CD14-positive monocyte (primary cell): ENCODE data around the gene SECISBP2L. TPM values are rescaled to one million over a fixed set of nuclear protein-coding genes. Genes with fewer than 3 reads are reported as not detected.
"Not testable (repeated sequence)": the region's sequence is repeated elsewhere in the genome, so short reads cannot be mapped to it uniquely, and the experiment has no call there.

Experiments
- DNase-seq, 3 donors: peaks; one replicate each; pipeline ENCODE4 v3.0.0-alpha.2; 2011 to 2022
- H2AFZ ChIP-seq: 2 replicates; pipeline ENCODE4 v1.6.0; 2012; ENCODE audit warnings: mild to moderate bottlenecking, low read depth, low read length, inconsistent platforms; ENCODE audit not compliant: insufficient read depth, poor library complexity, severe bottlenecking
- H3K27ac ChIP-seq, 2 donors: 1 replicate in 1 of 2; 2 replicates in 1 of 2; pipeline ENCODE4 v1.5.1; 2012 to 2013; ENCODE audit warnings: low read length in 2 of 2, control low read depth in 1 of 2, inconsistent platforms in 1 of 2, low read depth in 1 of 2, mild to moderate bottlenecking in 1 of 2
- H3K27me3 ChIP-seq, 2 donors: one replicate each; pipeline versions ENCODE4 v1.6.0 to v1.6.1; 2011 to 2013; ENCODE audit warnings: low read length in 2 of 2; ENCODE audit not compliant: control insufficient read depth in 2 of 2, insufficient read depth in 2 of 2
- H3K36me3 ChIP-seq, 2 donors: replicated peaks in 1 of 2; 1 replicate in 1 of 2; 2 replicates in 1 of 2; pipeline versions ENCODE4 v1.5.1 to v1.6.1; 2012 to 2013; ENCODE audit warnings: low read length in 2 of 2, control low read depth in 1 of 2, inconsistent platforms in 1 of 2, mild to moderate bottlenecking in 1 of 2; ENCODE audit not compliant: insufficient read depth in 2 of 2, control insufficient read depth in 1 of 2
- H3K4me1 ChIP-seq, 2 donors: 1 replicate in 1 of 2; 2 replicates in 1 of 2; pipeline versions ENCODE4 v1.5.1 to v1.6.1; 2012 to 2013; ENCODE audit warnings: low read length in 2 of 2, control low read depth in 1 of 2, inconsistent platforms in 1 of 2, mild to moderate bottlenecking in 1 of 2, moderate library complexity in 1 of 2; ENCODE audit not compliant: insufficient read depth in 2 of 2, control insufficient read depth in 1 of 2
- H3K4me2 ChIP-seq: replicated peaks from 2 replicates; pipeline ENCODE3; 2012; ENCODE audit warnings: low read length, moderate library complexity, mild to moderate bottlenecking; ENCODE audit not compliant: poor library complexity, severe bottlenecking; ENCODE audit errors: extremely low read depth
- H3K4me3 ChIP-seq, 3 experiments: fragments of 200-600 bp in 1 of 3; sonication (generic) in 1 of 3; replicated peaks in 1 of 3; 1 replicate in 2 of 3; 2 replicates in 1 of 3; pipeline ENCODE4 v1.5.1; 2011 to 2013; ENCODE audit warnings: low read length in 3 of 3, mild to moderate bottlenecking in 3 of 3, control low read depth in 2 of 3, low read depth in 2 of 3, inconsistent platforms in 1 of 3, moderate library complexity in 1 of 3
- H3K79me2 ChIP-seq: 2 replicates; pipeline ENCODE4 v1.6.0; 2012; ENCODE audit warnings: mild to moderate bottlenecking, control low read depth, inconsistent platforms, low read length, moderate library complexity; ENCODE audit not compliant: insufficient read depth
- H3K9ac ChIP-seq: 2 replicates; pipeline ENCODE4 v1.6.0; 2017; ENCODE audit warnings: low read length, mild to moderate bottlenecking; ENCODE audit not compliant: insufficient read depth, poor library complexity, severe bottlenecking
- H3K9me3 ChIP-seq, 2 donors: replicated peaks in 1 of 2; 1 replicate in 1 of 2; 2 replicates in 1 of 2; pipeline versions ENCODE4 v1.5.1 to v1.6.1; 2012 to 2013; ENCODE audit warnings: low read length in 2 of 2, control low read depth in 1 of 2; ENCODE audit not compliant: control insufficient read depth in 1 of 2, insufficient read depth in 1 of 2
- H4K20me1 ChIP-seq: 2 replicates; pipeline ENCODE4 v1.6.0; 2012; ENCODE audit warnings: mild to moderate bottlenecking, low read length, control low read depth, moderate library complexity; ENCODE audit not compliant: insufficient read depth
- H3K27ac Mint-ChIP-seq, 7 donors: one replicate each; pipeline ENCODE4 v1.8.0; 2020; ENCODE audit warnings: mild to moderate bottlenecking in 7 of 7, mixed read lengths in 7 of 7, moderate library complexity in 6 of 7, inconsistent platforms in 2 of 7
- H3K27me3 Mint-ChIP-seq, 3 donors: one replicate each; pipeline ENCODE4 v1.8.0; 2021 to 2022; ENCODE audit warnings: low read depth in 3 of 3, mild to moderate bottlenecking in 3 of 3, mixed read lengths in 3 of 3, moderate library complexity in 3 of 3, inconsistent platforms in 1 of 3
- H3K36me3 Mint-ChIP-seq, 2 donors: one replicate each; pipeline ENCODE4 v1.8.0; 2020; ENCODE audit warnings: mixed read lengths in 2 of 2, inconsistent platforms in 1 of 2, mild to moderate bottlenecking in 1 of 2
- H3K4me1 Mint-ChIP-seq: one replicate; pipeline ENCODE4 v1.8.0; 2020; ENCODE audit warnings: mild to moderate bottlenecking, mixed read lengths
- H3K4me3 Mint-ChIP-seq, 2 donors: one replicate each; pipeline ENCODE4 v1.8.0; 2020; ENCODE audit warnings: mild to moderate bottlenecking in 2 of 2, mixed read lengths in 2 of 2, moderate library complexity in 1 of 2
- H3K9me3 Mint-ChIP-seq, 7 donors: one replicate each; pipeline ENCODE4 v1.8.0; 2020 to 2022; ENCODE audit warnings: mixed read lengths in 7 of 7, mild to moderate bottlenecking in 6 of 7, moderate library complexity in 6 of 7, inconsistent platforms in 2 of 7
- WGBS: methylation state at CpG from one replicate; pipeline ENCODE4 v1.1.5; 2013; ENCODE audit warnings: missing lambda C conversion rate; ENCODE audit not compliant: insufficient coverage; 5-methylcytosine and 5-hydroxymethylcytosine counted together
- intact Hi-C, 2 donors: fragments of 100-400 bp; cut with micrococcal nuclease; formaldehyde crosslinking; loops; one replicate each; pipeline versions ENCODE4 v1.15.0 to v1.15.1; 2023
- polyA plus RNA-seq, 3 donors: library from polyadenylated mRNA; depleted of rRNA in 1 of 3; unstranded in 2 of 3; stranded (reverse) in 1 of 3; fragments of 300-500 nt in 2 of 3; fragments of >200 nt in 1 of 3; fragmentation: Illumina TruSeq in 2 of 3; gene quantifications; 1 replicate in 2 of 3; 2 replicates in 1 of 3; pipeline ENCODE4 v1.2.3, GENCODE V29; 2012 to 2021
- TF ChIP-seq, protein P1 (sequence below): fragments of 200-600 bp; IDR thresholded peaks from one replicate; pipeline ENCODE4 v1.8.0; 2022; ENCODE audit warnings: antibody characterized with exemption, mild to moderate bottlenecking

Gene SECISBP2L
- polyA plus RNA-seq, 3 donors = 5.0 to 19.8 (median 9.5) TPM

DNA sequence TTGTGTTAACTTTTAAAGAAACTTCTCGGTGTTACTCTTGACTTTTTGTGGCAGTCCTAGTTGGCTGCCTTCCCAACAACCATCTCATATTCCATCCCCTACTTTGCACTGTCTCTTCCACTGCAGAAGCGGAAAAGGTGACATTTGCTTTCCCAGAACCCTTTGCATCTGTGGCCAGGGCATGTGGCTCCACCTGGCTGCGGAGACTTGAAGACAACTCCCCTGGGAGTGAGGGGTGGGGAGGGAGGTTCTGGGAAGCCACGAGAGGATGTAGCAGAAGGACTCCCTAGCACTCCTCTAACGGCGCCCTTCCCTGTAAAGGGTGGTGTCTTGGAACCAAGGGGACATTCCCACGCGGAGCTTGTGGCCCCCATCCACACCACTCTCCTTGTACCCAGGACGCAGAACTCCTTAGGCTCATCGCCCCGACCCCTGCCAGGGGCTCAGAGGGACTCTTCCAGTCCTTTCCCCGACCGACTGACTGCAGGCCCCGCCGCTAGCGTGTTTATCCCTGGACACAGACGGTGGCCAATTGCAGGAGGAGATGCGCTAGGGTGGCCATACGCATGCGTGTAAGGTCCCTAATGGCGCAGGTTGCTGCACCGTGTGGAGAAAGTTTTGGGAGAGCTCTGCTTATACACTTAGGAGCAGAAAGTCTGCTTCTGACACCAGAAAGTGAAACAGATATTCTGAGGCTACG, 33.2 kb upstream of the SECISBP2L start:
- H3K9ac ChIP-seq = no peak overlapping the region
- Mint-ChIP-seq H3K9me3 (peaks cover 0 to 4% (median 2%) of the 10 kb centered on the region in 7 donors), H3K36me3 (no peaks in the 10 kb centered on the region), H3K27ac (peak overlapping the region in 1 of 7 donors; percentile 6), H3K4me1 (no peaks in the 10 kb centered on the region), H3K4me3 (no peak overlapping the region), H3K27me3 (peaks cover 0 to 2% (median 1%) of the 10 kb centered on the region in 3 donors)
- no peaks in the 10 kb centered on the region for H3K9me3 ChIP-seq
- H4K20me1 ChIP-seq = no peaks in the 10 kb centered on the region
- H3K4me3 ChIP-seq = no peak overlapping the region
- H3K27me3 ChIP-seq = no peaks in the 10 kb centered on the region
- H3K36me3 ChIP-seq = no peaks in the 10 kb centered on the region
- over 99% methylated on average over 14 of the region's 23 CpGs for WGBS
- no peak overlapping the region for H3K27ac ChIP-seq
- H3K4me2 ChIP-seq = no peak overlapping the region
- H2AFZ ChIP-seq = no peak overlapping the region
- no peaks in the 10 kb centered on the region for H3K79me2 ChIP-seq
- TF ChIP-seq, protein P1, sequence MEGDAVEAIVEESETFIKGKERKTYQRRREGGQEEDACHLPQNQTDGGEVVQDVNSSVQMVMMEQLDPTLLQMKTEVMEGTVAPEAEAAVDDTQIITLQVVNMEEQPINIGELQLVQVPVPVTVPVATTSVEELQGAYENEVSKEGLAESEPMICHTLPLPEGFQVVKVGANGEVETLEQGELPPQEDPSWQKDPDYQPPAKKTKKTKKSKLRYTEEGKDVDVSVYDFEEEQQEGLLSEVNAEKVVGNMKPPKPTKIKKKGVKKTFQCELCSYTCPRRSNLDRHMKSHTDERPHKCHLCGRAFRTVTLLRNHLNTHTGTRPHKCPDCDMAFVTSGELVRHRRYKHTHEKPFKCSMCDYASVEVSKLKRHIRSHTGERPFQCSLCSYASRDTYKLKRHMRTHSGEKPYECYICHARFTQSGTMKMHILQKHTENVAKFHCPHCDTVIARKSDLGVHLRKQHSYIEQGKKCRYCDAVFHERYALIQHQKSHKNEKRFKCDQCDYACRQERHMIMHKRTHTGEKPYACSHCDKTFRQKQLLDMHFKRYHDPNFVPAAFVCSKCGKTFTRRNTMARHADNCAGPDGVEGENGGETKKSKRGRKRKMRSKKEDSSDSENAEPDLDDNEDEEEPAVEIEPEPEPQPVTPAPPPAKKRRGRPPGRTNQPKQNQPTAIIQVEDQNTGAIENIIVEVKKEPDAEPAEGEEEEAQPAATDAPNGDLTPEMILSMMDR = no peak
- H3K4me1 ChIP-seq = no peaks in the 10 kb centered on the region
- no peak for DNase-seq
- intact Hi-C loops = no loop called here

DNA sequence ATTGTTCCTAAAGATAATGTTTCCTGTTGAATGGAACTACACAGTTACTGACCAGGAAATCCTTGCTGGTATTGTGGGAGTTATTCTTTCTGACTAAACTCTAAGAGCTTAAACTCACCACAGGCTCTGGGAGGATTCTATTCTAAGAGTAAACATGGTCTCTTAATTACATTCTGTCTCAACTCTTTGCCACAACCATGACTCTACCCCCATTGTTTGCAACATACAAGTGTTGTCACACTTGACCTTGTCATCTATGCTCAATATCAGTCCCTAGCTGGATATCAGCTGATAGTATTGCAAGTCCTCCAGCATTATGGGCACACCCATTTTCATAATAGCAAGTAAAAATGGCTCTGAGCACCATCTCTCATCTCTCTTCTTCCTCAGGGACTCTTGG, 29.6 kb upstream of the SECISBP2L start:
- Histone ChIP-seq H3K27ac (no peak overlapping the region), H3K4me3 (no peak overlapping the region), H3K4me1 (no peaks in the 10 kb centered on the region), H2AFZ (no peak overlapping the region), H3K9ac (no peak overlapping the region), H3K9me3 (no peaks in the 10 kb centered on the region), H3K36me3 (no peaks in the 10 kb centered on the region), H4K20me1 (no peaks in the 10 kb centered on the region), H3K4me2 (no peak overlapping the region), H3K27me3 (no peaks in the 10 kb centered on the region), H3K79me2 (no peaks in the 10 kb centered on the region)
- peaks cover 1 to 5% (median 4%) of the 10 kb centered on the region in 3 donors for H3K27me3 Mint-ChIP-seq
- no peaks in the 10 kb centered on the region for H3K4me1 Mint-ChIP-seq
- TF ChIP-seq, protein P1 = no peak
- no peak overlapping the region for H3K4me3 Mint-ChIP-seq
- DNase-seq = no peak
- intact Hi-C loops = no loop called here
- no peak overlapping the region for H3K27ac Mint-ChIP-seq
- H3K9me3 Mint-ChIP-seq = peaks cover 1 to 8% (median 3%) of the 10 kb centered on the region in 7 donors
- H3K36me3 Mint-ChIP-seq = no peaks in the 10 kb centered on the region

GRCh38 chr15:49074589-49075287, 28.5 kb upstream of the SECISBP2L start:
- 100% methylated on average over 1 of the region's 6 CpGs for WGBS
- H3K9me3 Mint-ChIP-seq = not testable (repeated sequence)

More at GRCh38 chr15:49074589-49075287, 28.5 kb upstream of the SECISBP2L start:
- H3K27me3 Mint-ChIP-seq, H3K4me3 Mint-ChIP-seq, H3K36me3 Mint-ChIP-seq, H3K27ac Mint-ChIP-seq, H3K27ac ChIP-seq, H3K4me3 ChIP-seq, H3K27me3 ChIP-seq, H3K9ac ChIP-seq, H4K20me1 ChIP-seq, H2AFZ ChIP-seq, H3K4me2 ChIP-seq, intact Hi-C loops, H3K4me1 ChIP-seq, H3K36me3 ChIP-seq, H3K4me1 Mint-ChIP-seq, H3K79me2 ChIP-seq, H3K9me3 ChIP-seq, DNase-seq: not testable (repeated sequence)
